HL-60 (cell line): ENCODE measurements around the gene GANAB.
"Not testable (repeated sequence)": the region's sequence is repeated elsewhere in the genome, so short reads cannot be mapped to it uniquely, and the experiment has no call there.

Experiments used
- DNase-seq, 2 experiments: peaks; one replicate each; pipeline ENCODE4 v3.0.0-alpha.2; 2010 to 2020; ENCODE audit warnings: low read depth in 1 of 2, low spot score in 1 of 2
- H3K27ac ChIP-seq: fragments of 250-450 bp; sonication (Bioruptor Pico); replicated peaks from 2 replicates; pipeline ENCODE4 v1.5.1; 2020; ENCODE audit warnings: mild to moderate bottlenecking, moderate library complexity
- H3K27me3 ChIP-seq: fragments of 250-450 bp; sonication (Bioruptor Pico); 2 replicates; pipeline ENCODE4 v1.5.1; 2021; ENCODE audit warnings: mild to moderate bottlenecking, moderate library complexity; ENCODE audit not compliant: insufficient read depth, poor library complexity, severe bottlenecking
- H3K4me3 ChIP-seq: replicated peaks from 2 replicates; pipeline ENCODE4 v1.5.1; 2011; ENCODE audit warnings: mild to moderate bottlenecking, control low read depth, low read length; ENCODE audit not compliant: insufficient read depth
- GABPA ChIP-seq: IDR thresholded peaks from 2 replicates; pipeline ENCODE4 v1.6.1; 2012; ENCODE audit warnings: low read depth
- POLR2AphosphoS5 ChIP-seq: IDR thresholded peaks from 2 replicates; pipeline ENCODE4 v1.6.1; 2012; ENCODE audit warnings: low read depth
- SPI1 ChIP-seq: IDR thresholded peaks from 2 replicates; pipeline ENCODE4 v1.6.1; 2012; ENCODE audit warnings: low read depth, mild to moderate bottlenecking, borderline replicate concordance
- long read RNA-seq: library from polyadenylated mRNA; unstranded; transcript quantifications from one replicate; pipeline ENCODE4 v2.0.0, GENCODE V29; 2020
- TF ChIP-seq, protein P1 (sequence below): IDR thresholded peaks from 2 replicates; pipeline ENCODE4 v1.6.1; 2012; ENCODE audit warnings: low read depth; ENCODE audit not compliant: insufficient replicate concordance
- TF ChIP-seq, protein P2 (sequence below): IDR thresholded peaks from one replicate; pipeline ENCODE4 v1.5.1; 2011; ENCODE audit warnings: low read length, control low read depth, inconsistent platforms; ENCODE audit not compliant: insufficient read depth

GANAB gene
- long read RNA-seq, transcript GANAB-202 (24 exons, 3,608 nt): major isoform, 20 of 33 reads
- long read RNA-seq, partial matches to known transcripts: 4 of 33 reads
- long read RNA-seq, other reads (novel, unspliced or antisense): 8 of 33 reads

DNA sequence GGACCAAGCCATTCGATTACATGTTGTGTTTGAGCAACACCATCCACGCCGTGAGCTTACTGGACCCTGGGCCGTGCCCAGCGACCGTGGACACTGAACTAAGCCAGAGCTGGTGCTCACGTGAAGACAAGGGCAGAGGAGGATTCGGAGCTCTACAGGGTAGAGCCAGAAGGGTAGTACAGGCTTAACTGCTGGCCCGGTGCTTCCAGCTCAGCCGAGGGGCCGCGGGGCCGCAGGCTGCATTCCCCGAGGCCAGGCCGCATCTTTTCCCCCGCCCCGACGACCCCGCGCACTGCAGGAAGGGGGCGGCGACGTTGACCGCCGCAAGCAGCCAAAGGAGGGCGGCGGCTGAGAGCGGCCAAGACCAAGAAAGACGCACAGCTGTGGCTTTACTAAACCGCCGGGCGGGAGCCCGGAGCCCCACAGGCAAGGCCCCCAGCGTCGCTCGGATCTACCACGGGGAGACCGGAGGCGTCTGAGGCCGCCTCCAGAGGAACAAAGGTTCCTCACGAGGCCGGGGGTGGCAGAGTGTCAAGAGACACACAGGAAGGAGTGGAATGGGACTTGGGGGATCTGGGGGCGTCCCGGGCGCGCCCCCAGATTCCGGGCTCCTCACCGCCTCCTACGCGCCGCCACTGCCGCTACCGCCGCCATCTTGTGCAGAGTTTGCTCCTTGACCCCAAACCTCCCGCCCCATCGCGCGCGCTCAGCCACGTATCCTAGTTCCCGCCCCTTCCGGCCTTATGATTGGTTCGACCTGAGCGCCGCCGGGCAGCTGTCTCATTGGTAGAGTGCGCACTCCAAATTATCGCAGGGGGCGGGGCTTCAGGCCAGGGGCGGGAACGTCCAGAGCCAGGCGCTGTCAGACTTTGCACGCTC lies at the start of gene GANAB:
GANAB (minus strand) TSS at position 668 of the 879 bp plus-strand sequence; CDS start at position 654, 14 bp downstream.
- peak within 1 kb of the TSS; percentile 95 for H3K27ac ChIP-seq
- TF ChIP-seq GABPA (peak; percentile 48; the same call in 1 of the 2 replicates), POLR2AphosphoS5 (peak; percentile 91), SPI1 (no peak)
- TF ChIP-seq, protein P1, sequence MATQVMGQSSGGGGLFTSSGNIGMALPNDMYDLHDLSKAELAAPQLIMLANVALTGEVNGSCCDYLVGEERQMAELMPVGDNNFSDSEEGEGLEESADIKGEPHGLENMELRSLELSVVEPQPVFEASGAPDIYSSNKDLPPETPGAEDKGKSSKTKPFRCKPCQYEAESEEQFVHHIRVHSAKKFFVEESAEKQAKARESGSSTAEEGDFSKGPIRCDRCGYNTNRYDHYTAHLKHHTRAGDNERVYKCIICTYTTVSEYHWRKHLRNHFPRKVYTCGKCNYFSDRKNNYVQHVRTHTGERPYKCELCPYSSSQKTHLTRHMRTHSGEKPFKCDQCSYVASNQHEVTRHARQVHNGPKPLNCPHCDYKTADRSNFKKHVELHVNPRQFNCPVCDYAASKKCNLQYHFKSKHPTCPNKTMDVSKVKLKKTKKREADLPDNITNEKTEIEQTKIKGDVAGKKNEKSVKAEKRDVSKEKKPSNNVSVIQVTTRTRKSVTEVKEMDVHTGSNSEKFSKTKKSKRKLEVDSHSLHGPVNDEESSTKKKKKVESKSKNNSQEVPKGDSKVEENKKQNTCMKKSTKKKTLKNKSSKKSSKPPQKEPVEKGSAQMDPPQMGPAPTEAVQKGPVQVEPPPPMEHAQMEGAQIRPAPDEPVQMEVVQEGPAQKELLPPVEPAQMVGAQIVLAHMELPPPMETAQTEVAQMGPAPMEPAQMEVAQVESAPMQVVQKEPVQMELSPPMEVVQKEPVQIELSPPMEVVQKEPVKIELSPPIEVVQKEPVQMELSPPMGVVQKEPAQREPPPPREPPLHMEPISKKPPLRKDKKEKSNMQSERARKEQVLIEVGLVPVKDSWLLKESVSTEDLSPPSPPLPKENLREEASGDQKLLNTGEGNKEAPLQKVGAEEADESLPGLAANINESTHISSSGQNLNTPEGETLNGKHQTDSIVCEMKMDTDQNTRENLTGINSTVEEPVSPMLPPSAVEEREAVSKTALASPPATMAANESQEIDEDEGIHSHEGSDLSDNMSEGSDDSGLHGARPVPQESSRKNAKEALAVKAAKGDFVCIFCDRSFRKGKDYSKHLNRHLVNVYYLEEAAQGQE: peak; percentile 56

DNA sequence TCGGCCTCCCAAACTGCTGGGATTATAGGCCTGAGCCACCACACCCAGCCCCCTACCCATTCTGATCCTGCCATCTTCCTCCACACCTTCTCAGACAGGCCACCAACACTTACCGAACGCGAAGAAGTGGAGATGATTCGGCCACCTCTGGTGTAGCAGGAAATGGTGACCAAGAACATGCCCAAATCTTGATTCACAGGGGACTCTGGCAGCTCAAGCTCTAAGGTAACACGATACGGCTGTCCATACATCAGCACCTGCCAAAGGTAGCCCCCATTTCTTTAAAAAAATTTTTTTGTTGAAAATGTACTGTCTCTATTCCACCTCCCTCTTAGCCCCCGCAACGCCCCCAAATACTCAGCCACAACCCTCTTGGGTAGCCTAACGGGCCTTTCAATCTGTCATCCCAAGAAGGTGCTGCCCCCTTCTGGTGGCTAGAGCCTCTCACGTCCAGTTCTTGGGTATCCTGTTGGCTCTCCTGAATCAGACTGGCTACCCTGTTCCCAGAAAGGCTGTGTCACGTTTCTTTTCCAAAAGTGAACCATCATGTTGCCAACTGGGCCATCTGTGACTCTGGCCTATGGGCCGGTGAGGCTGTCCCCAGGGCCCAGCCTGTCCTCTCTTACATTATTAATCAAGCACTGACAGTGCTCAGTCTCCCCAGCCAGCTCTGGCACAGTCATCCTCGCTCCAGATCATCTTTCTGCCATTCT lies 48.2 kb upstream of the GANAB start:
- no peak overlapping the region for H3K4me3 ChIP-seq
- no peaks in the 10 kb centered on the region for H3K27me3 ChIP-seq
- H3K27ac ChIP-seq: no peak overlapping the region
- peak in 1 of 2 experiments; percentile 77 for DNase-seq
- no peak for TF ChIP-seq POLR2AphosphoS5
- TF ChIP-seq, protein P2, sequence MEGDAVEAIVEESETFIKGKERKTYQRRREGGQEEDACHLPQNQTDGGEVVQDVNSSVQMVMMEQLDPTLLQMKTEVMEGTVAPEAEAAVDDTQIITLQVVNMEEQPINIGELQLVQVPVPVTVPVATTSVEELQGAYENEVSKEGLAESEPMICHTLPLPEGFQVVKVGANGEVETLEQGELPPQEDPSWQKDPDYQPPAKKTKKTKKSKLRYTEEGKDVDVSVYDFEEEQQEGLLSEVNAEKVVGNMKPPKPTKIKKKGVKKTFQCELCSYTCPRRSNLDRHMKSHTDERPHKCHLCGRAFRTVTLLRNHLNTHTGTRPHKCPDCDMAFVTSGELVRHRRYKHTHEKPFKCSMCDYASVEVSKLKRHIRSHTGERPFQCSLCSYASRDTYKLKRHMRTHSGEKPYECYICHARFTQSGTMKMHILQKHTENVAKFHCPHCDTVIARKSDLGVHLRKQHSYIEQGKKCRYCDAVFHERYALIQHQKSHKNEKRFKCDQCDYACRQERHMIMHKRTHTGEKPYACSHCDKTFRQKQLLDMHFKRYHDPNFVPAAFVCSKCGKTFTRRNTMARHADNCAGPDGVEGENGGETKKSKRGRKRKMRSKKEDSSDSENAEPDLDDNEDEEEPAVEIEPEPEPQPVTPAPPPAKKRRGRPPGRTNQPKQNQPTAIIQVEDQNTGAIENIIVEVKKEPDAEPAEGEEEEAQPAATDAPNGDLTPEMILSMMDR: peak; percentile 78

More for the DNA sequence above, at the start of gene GANAB:
- H3K4me3 ChIP-seq: peak within 1 kb of the TSS; percentile 51
- peak; percentile 97 to 100 for DNase-seq
- no peaks in the 10 kb centered on the region for H3K27me3 ChIP-seq

DNA sequence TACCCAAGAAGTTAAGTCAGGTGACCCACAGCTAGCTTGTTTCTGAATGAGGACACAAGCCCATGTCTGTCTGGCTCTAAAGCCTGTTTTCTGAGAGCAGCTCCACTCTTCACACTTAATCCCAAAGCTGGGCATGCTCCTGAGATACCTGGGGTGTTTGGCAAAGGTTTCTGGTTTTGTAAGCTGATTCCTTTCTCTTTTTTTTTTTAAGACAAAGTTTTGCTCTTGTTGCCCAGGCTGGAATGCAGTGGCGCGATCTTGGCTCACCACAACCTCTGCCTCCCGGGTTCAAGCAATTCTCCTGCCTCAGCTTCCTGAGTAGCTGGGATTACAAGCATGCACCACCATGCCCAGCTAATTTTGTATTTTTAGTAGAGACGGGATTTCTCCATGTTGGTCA lies 47.2 kb upstream of the GANAB start:
- DNase-seq, H3K27me3 ChIP-seq, H3K27ac ChIP-seq, H3K4me3 ChIP-seq: not testable (repeated sequence)

DNA sequence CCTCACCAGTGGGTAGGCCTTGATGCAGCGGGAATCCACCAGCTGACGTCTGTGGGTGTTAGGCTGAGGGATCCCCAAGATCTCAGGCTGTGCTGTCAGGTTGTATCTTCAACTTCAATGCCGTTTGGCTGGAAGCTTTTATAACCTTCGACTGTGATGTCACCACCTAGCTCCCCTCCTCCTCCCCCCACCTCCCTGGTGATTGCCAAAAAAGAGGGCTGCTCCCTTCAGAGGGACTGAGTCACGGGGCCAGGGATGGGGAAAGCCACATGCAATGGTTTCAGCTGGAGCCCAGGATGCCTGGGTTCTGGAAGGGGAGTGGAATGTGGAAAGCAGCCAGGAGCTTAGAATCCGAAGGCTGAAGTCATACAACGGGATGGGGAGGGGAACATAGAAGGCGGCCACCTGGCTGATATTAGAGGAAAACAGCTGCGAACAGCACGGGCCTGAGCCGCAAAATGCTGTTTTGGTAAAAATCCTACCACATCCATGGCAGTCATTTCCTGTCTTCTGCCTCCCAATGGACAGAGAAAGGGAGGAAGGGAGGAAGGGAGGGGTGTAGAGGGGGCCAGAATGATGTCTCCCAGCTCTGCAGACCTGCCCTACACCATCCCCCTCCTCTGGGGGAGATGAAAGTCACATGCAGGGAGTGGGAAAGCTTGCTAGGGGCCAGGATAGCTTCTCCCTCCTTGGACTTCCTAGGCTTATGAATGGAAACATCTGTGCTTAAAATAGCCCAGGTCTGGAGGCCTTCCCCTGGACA lies 43.2 kb upstream of the GANAB start, which contains the start of gene LRRN4CL:
LRRN4CL (minus strand) TSS at position 110 of the 763 bp plus-strand sequence. CDS start 1,022 bp downstream, outside the sequence.
- H3K27me3 ChIP-seq: no peaks in the 10 kb centered on the region
- DNase-seq: no peak
- TF ChIP-seq POLR2AphosphoS5 (no peak), GABPA (no peak), SPI1 (no peak)
- TF ChIP-seq, protein P1: no peak
- TF ChIP-seq, protein P2: no peak

More for the DNA sequence above, 43.2 kb upstream of the GANAB start, which contains the start of gene LRRN4CL:
- Histone ChIP-seq H3K27ac (no peak within 1 kb of the TSS), H3K4me3 (no peak within 1 kb of the TSS)
